ENCODE data around the gene C16orf95.
A peak's percentile ranks its signal among the peaks of the same experiment; 100 is the strongest.
"Not testable (repeated sequence)": the region's sequence is repeated elsewhere in the genome, so short reads cannot be mapped to it uniquely, and the experiment has no call there.

C16orf95 gene, protein sequence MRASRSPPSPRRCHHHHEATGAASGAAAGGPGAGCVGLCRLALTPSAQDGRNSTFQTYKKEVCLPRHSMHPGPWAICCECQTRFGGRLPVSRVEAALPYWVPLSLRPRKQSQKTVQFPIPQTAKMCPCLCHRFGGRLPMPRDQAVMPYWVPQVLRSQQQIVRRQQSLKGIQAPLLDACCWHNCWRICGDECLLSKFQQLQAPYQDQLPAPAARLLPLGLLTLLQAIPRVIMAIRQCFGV
- total RNA-seq, result 0 to 0.64 (median 0.30) reads per million in 18 experiments

DNA sequence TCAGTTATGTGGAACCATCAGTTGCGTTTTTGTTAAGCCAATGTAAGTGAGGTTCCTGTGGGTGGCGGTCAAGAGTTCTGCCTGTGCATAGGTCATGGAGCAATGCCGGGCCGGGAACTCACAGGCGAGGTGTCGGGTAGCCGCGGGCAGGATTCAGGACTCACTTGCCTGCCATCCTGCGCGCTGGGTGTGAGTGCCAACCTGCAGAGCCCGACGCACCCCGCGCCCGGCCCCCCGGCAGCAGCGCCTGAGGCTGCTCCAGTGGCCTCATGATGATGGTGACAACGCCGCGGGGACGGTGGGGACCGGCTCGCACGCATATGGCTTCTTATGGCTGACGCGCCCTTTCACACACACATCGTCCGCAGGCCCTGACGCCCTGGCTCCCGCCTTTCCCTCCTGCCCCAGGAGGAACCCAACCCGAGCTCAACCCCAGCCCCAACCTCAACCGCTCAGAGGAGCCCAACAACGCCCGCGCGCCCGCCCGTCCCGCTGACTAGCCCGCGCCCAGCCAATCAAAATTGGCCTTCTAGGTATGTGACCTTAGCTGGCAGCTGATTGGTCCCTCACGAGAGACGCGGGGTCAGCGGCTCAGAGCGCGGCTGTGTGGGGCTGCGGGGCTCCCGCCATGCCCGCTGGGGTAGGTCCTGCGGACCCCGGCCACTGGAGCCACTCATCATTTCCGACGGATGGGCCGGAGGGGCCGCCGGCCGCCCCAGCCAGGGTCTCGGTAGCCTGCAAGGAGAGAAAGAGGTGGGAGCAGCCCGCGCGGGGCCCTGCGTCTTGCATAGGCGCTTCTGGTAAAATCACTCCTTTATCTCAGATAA lies at the start of gene C16orf95:
C16orf95 (minus strand) TSS at position 470 of the 827 bp plus-strand sequence; CDS start at position 320, 150 bp downstream.
- DNase-seq, result peak; percentile 96 to 97

DNA sequence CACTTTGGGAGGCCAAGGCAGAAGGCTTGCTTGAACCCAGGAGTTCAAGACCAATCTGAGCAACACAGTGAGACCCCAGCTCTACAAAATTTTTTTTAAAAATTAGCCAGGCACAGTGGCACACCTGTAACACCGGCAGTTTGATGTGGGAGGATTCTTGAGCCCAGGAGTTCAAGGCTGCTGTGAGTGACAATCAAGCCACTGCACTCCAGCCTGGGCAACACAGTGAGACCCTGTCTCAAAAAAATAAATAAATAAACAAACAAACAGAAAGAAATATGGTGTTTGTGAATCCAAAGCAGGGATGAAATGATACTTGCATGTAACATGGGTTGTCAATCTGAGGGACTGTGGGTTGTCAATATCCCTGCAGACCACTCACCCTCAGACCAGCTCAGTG lies 49.7 kb upstream of the C16orf95 start:
- no peak for DNase-seq

DNA sequence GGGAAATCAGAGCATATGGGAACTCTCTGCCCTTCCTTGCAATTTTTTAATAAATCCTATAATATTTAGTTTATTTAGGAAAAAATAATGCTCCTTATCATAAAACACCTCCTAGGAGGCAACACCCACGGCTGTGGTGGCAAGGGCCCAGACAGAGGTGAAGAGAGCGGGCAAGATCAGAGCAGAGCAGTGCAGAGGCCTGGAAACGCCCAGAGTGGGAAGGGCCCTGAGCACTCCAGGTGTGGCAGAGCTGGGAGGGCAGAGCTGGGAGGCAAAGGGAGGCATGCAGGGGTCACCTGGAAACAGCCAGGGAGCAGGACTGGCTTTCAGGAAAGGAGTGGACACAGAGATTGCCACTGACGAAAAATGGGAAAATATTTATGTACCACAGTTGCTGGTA lies 49.1 kb upstream of the C16orf95 start:
- no peak for DNase-seq

DNA sequence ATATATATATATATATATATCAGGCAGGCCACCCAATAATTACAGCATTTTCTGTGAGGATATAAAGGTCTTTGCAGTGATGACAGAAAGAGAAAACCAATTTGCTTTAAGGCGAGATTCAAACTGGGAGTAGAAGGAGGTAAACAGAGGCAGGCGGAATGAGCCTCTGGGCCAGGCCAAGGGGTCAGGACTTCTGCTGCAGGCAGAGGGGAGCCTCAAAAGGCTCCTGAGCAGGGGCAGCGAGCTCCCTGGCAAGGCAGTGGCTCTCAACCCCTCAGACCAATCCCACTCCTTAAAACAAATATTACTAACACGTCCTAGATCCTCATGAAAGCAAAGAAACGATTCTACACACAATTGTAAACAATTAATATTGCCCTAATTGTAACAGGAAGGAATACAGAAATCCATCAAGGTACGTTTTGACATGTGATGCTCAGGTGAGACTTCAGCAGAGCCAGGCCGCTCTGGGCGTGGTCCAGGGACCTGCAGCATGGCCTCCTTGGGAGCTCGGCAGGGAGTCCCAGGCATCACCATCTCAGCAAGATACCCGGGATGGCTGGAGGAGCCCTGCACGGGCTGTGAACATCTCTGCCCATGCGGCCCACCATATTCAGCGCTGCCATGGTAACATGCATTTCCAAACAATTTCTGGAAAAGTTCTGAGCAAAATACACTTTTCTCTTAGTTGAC lies 48.0 kb upstream of the C16orf95 start:
- DNase-seq, result no peak

DNA sequence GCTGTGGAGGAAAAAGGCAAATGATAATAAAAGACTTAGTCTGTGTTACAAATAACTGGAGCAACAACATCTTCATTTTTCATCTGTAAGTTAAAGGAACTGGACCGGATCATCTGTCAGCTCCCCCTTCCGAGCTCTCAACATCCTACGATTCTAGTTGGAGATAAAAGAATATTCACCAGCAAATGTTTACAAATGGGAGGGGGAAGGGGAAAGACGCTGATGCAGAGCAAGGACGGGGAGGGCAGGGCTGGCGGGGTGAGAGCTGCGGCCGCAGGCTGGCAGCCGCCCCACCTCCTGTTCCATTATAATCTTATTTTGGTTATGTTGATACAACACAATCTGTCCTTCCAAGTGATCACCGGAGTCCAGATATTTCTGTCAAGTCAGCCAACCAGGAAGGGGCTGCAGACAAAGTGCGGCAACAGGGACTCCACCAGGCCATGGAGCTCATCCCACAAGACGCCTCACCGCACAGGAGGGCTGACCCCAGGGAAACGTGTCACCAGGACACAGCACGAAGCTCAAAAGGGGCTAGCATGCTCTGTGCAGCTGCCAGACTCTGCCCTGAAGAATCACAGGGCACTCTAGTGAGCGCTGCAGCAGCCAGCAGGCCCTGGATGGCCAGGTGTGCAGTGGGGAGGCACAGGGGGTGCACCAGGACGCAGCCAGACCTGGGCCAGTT lies 46.7 kb upstream of the C16orf95 start:
- no peak for DNase-seq

DNA sequence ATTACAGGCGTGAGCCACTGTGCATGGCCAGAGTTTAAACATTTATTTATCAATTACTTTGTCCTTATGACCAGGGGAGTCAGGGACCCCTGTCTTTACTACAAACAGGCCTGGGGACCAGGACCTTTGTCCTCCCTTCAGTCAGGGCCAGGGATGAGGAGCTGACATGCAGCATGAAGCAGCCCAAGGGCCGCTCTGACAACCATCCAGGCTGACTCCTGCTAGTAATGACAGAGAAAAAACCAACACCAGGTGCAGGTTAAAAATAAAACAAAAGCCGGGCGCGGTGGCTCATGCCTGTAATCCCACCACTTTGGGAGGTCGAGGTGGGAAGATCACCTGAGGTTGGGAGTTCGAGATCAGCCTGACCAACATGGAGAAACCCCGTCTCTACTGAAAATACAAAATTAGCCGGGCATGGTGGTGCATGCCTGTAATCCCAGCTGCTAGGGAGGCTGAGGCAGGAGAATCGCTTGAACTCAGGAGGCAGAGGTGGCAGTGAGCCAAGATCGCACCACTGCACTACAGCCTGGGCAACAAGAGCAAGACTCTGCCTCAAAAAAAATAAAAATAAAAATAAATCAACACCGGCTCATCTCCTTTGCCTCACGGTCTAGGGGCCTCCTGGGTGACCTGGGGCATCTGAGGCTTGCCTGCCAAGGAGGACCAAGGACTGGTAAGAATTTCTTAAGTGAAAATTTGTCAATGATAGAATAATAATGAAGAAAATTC lies 45.8 kb upstream of the C16orf95 start:
- DNase-seq, result not testable (repeated sequence)

DNA sequence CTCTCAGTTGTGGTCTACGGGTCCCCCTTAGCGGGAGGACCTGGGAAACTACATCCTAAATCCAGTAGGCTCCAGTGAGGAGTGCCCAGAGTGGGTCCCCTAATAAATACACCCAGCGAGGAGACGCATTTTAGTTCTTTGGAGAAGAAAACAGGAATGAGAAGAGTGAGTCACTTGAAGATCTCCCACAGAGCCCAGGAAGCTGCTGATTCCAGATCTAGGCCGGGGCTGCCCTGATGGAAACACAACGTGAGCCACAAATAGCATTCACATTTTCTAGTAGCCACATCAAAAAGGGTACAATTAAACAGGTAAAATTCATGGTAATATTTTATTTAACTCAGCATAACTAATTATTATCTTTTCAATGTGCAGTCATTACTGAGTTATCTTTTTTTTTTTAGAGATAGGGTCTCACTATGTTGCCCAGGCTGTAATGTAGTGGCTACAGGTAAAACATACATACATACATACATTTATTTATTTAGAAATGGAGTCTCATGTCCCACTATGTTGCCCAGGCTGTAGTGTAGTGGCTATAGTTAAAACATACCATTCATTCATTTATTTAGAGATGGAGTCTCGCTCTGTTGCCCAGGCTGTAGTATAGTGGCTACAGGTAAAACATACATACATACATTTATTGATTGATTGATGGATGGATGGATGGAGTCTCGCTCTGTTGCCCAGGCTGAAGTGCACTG lies 44.9 kb upstream of the C16orf95 start:
- DNase-seq, result no peak

DNA sequence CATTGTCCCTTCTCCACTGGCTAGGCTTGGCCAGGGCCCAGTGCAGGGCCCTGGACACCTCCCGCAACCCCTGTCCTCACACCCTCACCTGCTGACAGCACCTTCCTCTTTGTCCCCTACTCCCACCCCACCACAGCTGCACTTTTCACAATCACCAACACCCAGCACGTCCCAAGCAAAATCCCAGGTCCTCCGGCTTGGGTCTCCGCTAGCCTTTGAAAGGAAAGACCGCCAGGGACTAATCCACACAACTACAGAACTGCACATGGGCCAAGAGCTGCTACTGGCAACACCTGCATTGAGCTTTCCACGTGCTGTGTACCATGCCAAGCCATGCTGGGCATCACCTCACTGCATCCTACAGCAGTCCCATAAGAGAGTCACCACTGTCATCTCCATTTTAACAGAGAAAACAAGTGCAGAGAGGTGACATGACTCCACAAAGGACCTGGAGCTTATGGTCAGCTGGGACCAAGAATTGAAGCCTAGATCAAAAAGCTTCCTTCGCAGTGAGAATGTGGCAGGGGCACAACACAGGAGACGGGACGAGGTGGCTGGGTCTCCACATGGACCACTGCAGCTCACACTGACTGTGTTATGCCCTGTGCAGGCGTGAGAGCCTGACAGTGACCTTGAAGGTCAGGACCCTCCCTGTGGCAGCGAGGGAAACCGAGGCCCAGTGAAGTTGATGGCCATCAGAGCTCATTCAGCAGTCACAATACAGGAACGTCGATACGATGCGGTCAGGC lies 43.8 kb upstream of the C16orf95 start:
- no peak for DNase-seq

DNA sequence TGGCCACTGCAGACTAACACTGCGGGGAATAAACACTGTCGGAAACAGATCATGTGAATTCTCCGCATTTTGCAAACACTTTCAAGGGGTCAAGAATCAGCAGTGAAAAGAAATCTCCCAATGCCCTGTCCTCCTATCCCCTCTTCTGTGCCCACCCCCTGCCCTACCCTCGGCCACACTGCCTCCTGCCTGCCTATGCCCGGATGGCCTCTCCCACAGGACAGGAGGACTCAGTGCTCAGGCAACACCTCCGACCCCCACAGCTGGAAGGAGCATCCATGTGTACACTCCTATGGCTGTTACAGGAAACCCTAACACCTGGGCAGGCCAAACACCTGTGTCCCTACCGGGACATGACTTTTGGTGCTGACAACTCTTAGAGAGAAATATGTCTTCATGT lies 41.9 kb upstream of the C16orf95 start:
- DNase-seq, result no peak

DNA sequence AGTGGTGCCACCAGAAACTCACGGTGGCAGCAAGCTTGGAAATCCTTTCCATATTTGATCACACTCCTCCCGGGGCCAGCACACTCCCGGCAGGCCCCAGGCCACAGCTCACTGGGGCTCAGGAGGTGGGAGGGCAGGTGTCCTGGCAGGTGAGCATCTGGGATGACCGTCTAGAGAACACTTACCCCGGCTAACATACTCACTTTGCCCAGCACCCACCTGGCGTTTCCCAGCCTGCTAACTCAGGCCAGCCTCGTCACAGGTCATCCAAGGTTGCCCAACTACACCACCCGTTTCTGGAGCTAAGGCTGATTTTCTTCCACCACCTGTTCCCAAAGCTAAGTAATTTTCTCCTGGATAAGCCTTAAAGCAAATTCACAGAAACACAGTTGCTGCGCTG lies 41.5 kb upstream of the C16orf95 start:
- no peak for DNase-seq

DNA sequence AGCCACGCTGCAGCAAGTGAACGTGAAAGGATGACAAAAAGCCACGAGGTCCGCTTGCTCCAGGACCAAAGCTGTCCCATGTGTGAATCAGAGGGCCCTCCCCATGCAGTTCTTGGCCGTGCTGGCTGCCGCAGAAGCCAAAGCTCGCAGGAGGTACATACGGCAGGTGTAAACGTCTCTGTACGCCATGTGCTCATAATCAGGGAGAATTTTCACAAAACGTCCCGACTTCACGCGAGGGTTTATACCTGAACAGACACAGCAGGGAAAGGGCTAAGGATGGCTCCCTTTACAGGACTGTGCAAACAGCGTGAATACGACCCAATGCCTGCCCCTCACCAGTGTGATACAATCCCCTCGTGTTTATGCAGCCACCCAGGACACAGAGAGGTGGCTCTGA lies 41.1 kb upstream of the C16orf95 start:
- no peak for DNase-seq

DNA sequence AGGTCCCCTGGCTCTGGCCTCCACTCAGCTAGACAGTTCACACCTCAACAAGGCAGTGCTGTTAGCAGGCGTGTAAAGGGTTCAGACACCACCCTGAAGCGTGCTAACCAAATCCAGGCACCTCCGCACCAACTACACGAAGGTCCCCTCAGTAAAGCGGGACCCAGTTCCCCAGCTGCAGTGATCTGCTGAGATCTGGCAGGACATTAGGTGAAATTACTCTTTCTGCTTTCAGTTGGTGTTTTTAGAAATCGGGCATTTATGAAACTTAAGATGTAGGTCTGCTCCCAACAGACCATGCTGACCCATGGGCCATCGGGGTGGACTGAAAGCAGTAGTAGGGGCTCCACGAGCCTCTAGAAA lies 39.3 kb upstream of the C16orf95 start:
- no peak for DNase-seq

DNA sequence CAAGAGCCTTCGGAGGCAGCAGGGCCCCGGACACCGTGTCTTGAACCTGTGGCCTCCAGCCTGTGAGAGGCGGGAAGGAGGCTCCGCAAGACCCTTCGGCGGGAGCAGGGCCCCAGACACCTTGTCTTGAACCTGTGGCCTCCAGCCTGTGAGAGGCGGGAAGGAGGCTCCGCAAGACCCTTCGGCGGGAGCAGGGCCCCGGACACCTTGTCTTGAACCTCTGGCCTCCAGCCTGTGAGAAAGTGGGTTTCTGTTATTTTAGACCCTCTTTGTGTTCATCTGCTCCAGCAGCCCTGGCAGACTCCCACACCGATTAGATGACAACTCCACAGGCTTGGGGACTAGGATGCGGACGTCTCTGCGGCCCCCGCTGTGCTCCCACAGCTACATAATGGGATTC lies 36.4 kb upstream of the C16orf95 start:
- DNase-seq, result no peak

DNA sequence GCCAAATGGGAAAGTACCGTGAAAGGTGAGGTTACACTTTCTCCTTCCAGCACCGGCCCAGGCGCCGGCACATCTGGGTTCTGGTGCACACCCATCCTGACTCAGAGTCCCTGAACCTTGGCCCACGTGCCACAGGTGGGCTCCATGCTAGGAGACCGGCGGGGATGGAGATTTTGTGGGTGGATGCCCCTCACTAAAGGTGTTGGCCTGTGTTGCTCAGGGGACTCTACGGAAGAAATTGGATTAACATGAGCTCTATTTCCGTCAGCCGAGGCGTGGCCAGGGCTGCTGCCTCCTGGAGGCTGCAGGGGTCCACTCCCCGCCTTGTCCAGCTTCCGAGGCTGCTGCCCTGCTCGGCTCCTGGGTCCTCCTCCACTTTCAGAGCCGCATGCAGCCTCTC lies 35.6 kb upstream of the C16orf95 start:
- DNase-seq, result no peak

DNA sequence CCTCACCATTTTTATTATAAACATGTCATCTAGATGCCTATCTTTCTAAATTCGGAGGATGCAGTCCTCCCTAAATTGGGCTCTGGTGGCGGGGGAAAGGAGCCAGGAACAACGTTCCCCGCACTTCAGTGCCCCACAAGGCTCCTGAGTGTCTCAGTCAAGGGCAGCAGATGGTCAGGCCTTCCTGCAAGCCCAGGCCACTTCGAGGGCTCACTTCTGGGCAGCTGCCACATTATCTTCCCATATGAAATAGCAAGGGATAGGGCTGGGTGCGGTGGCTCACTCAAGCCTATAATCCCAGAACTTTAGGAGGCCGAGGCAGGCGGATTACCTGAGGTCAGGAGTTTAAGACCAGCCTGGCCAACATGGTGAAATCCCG lies 34.1 kb upstream of the C16orf95 start:
- DNase-seq, result no peak

DNA sequence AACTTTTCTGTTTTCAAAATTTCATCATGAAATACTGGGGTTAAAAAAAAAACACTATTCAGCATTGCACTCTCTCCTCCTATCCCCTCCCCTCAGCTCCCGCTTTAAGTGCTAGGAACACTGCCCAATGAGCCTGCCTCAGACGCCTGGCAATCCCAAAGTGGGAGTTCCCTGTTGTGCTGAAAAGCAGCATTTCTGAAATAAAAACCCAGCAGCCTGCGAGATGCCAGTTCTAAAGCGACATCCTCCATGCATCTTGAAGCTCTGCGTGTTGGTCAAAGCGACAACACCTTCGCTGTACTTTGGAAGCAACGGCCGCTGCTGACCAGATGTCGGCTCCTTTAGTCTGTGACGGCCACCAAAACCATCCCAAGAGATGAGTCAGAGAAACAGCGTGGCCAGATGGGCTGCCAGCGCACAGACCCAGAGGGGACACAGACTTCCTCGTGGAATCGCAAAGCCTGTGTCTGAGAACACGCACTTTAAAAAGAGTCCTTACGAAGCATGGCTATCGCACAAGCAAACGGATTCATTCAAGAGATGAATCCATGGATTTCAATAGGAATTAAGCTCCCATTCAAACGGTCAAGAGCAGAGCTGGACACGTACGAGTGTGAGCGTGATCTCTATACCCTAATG lies 33.6 kb upstream of the C16orf95 start:
- DNase-seq, result no peak

DNA sequence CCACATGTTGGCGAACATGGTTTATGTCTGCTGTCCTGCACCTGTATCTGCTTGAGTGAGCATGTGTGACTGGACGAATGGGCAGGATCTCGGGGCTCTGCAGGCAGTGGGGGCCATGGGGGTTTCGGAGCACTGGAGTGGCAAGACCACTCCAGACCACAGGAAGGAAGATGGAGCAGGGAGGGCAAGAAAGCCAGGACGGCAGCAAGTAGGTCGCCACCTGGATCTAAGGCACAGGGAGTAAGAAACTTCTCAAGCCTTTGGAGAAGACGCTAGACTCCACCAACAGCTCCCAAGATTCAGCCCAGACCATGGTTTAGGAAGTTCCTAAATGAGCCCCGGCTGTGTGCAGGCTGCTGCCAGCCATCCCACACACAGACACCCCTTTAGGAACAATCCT lies 32.8 kb upstream of the C16orf95 start:
- no peak for DNase-seq

DNA sequence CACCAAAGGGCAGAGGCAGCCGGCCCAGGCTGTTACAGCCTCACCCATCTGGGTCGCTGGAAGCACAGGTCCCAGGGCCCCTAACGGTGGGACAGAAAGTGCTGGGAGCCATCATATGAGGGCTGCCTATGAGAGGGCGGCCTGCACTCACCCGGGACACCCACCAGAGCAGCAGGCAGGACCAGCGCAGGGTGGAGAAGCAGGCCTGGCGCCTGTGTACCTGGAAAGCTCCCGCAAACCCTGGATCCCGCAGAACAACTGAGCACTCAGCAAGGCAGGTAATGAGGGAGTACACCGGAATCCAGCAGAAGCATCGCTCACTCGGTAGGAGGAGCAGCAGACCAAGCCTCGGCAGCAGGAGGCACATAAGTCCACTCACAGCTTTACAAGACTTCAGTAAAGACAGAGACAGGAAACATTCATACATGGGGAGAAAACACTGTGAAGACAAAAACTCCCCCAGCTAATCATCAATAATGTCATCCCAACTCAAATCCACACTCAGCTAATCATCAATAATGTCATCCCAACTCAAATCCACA lies 31.5 kb upstream of the C16orf95 start:
- no peak for DNase-seq

DNA sequence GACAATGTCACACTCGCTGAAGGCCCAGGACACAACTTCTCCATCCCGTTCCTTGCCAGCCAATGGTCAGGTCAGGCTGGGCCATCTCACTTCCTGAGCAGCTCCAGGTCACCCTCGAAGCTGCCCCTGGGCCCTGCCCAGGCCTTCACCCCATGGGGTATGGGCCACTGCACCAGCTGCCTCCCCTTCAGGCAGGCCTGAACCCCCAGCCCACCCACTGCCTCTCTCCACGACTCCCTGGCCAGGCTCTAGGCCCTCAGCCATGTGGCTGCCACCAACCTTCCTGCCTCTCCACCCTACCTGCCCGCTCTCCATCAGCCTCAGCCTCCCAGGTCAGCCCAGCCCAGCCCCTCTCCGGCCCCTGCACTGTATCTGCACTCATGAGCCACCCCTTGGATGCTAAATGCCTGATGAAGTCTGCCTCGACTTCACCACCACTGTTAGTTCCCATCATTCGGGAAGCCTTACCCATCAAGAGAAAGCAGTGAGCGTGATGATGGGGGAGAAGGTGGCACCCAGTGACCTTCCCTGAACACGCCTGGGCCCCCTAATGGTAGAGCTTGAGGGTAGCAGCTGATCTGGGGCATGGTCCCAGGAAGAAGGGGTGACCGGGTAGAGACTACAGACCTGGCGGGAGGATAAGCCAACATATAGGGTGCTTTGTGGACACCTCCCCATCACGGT lies 30.9 kb upstream of the C16orf95 start:
- no peak for DNase-seq
